Activated gamma-delta T cell treated with anti-CD3 and anti-CD28 coated beads, Interleukin-2, amount 50 U/mL, for 16 hours (primary cell): ENCODE results near the gene SLC22A14.
"Not testable (repeated sequence)": the region's sequence is repeated elsewhere in the genome, so short reads cannot be mapped to it uniquely, and the experiment has no call there.

Source experiments
- DNase-seq: peaks from one replicate; pipeline ENCODE4 v3.0.0-alpha.2; 2020; ENCODE audit warnings: low read depth

SLC22A14 gene

DNA sequence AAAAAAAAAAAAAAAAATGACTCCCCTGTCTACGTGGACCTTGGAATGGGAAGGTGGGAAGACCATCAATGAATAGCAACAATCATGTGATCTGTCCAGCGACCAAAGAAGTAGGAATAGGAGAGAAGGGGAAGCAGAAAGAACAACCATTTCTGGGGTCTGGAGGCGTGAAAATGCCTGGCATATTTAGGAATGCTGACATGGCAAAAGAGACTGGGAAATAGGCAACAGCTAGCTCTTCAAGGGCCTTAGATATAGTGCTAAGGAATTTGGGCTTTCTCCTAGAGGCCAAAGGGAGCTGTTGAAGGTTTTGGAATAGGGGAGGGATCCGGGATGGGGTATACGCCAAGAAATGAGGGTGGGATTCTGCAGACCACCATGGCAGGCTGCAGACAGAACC is 10.5 kb upstream of the SLC22A14 start:
- DNase-seq = no peak

- no peak for DNase-seq
Observed at GRCh38 chr3:38274864-38275649, 7.0 kb upstream of the SLC22A14 start.

GRCh38 chr3:38275658-38276057 is 6.4 kb upstream of the SLC22A14 start:
- no peak for DNase-seq

DNA sequence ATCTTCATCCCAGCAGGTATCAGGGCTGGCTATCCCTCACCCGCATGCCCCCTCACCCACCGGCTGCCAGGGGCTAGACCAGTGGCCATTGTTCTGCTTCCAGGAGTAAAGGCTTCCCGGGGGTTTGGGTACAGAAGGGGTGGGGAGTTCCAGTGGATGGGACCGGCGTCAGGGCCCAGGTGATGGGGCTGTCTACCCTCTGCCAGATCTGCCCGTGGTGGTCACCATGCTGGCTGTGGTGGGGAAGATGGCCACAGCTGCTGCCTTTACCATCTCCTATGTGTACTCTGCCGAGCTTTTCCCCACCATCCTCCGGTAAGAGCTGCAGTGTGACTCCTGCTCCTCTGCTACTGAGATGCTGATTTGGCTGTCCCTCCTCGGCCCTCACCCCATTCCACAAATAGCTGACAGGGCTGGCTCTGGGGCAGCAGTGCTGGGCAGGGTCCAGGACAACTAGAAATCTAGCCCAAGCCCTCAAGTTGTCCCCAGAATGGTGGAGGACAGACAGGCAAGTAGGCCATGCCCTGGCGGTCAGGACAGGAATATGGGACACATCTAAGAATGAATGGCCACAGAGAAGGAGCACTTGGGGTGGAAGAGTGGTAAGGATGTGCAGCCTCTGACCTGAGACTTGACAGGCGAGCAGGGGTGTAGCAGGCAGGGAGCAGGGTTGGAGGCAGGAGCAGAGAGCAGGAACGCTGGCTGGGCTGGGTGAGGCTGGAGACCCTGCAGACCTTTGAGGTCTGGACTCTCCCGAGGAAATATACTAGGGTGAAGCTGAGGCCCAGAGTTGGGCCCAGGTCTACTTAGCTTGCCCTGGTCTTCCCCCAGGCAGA is 5.8 kb upstream of the SLC22A14 start:
- no peak for DNase-seq

DNA sequence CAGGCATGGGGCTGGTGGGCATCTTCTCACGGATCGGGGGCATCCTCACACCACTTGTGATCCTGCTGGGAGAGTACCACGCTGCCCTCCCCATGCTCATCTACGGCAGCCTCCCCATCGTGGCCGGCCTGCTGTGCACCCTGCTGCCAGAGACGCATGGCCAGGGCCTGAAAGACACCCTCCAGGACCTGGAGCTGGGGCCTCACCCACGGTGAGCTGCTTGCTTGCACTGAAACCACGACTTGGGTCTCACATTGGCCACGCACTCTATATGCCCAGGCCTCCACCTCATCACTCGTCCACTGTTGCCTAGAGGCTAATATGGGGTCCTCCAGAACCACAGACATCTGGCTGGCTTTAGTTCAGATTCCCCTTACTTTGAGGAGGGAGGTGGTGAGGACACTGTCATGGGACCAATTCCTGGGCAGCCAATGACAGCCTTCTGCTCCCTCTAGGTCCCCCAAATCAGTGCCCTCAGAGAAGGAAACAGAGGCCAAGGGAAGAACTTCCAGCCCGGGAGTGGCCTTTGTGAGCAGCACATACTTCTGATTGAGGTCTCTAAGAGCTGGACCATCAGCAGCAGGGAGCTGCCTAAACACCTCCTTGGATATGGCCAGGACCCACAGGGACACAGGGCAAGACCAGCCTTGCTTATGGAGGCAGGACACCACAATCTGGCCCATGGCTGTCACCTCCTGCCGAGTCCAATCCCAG is 5.0 kb upstream of the SLC22A14 start:
- DNase-seq = no peak

- no peak for DNase-seq
Observed at GRCh38 chr3:38278841-38279240, 3.3 kb upstream of the SLC22A14 start.

DNA sequence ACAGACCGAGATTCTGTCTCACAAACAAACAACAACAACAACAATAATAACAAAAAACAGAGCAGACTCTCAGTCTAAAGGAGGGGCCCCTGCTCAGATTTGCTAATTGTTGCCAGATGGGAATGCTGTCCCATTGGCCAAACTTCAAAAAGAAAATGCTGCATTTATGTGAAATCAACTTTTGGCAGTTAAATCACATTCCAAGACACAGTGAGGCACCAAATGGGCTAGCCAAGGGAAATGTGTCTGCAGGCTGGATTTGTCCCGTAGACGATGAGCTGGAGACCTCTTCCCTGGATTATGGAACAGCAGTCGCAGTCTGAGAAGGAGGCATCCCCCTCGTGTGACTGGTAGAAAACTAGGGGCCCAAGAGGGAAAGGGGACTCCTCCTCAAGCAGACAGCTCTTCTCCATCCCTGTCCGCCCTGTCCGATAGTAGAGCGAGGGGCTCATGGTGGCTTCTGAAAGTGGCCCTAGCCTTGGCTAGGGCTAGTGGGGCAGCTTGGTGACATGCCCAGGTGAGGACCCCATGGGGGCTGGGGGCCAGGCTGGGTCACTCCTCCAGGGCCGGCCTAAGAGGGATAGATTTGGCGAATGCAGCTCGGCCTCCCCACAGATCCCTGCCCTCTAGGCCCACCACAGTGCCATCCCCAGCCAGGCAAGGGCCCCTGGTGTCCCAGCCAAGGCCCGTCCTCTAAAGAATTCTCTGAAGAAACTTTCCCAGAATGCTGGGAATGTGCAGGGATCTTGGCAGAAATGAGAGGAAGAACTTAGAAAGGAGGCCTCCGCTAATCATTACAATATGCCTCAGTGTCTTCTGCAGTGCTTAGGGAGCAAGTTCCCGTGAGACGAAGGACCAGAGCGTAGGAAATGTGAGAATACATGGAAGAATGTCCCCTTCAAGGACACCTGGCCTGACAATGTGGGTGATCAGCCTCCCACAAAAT is 2.0 kb downstream of the SLC22A14 start:
- no peak for DNase-seq

GRCh38 chr3:38284756-38285150 is 2.7 kb downstream of the SLC22A14 start:
- no peak for DNase-seq

DNA sequence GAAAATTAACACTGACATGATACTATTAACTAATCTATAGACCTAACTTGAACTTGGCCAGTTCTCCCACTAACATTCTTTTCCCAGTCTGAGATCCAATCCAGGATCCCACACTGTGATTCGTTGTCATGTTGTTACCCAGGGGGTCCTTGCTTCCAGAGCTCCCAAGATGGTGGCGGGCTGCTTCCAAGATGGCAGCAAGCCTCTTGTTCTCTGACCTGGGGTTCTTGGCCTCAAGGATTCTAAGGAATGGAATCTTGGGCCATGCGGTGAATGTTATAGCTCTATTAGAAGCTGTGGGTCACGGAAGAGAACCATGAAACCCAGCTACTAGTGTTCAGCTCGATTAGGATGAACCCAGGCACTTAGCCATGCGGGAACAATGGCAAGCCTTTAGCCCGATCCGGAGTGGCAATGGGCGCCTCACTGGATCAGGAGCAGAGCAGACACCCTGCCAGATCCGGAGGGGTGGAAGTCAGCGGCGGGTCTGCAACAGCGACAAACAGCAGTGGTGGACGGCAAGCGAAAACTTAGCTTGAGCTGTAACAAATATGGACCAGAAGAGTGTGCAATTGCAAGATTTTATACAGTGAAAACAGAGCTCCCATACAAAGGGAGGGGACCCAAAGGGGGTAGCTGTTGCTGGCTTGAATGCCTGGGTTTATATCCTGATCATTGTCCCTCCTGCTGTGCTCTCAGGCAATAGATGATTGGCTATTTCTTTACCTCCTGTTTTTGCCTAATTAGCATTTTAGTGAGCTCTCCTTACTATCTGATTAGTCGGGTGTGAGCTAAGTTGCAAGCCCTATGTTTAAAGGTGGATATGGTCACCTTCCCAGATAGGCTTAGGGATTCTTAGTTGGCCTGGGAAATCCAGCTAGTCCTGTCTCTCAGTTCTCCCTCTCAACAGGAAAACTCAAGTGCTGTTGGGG is 7.5 kb downstream of the SLC22A14 start:
- DNase-seq = not testable (repeated sequence)

DNA sequence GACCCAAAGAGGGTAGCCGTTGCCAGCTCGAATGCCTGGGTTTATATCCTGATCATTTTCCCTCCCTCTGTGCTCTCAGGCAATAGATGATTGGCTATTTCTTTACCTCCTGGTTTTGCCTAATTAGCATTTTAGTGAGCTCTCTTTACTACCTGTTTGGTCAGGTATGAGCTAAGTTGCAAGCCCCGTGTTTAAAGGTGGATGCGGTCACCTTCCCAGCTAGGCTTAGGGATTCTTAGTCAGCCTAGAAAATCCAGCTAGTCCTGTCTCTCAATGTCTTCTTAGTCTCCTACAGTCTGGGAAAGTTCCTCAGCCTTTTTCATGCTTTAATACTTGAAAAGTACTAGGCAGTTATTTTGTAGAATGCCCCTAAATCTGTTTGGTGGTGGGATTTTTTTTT is 15.0 kb downstream of the SLC22A14 start:
- not testable (repeated sequence) for DNase-seq

GRCh38 chr3:38297537-38297936 is 15.4 kb downstream of the SLC22A14 start:
- no peak for DNase-seq

GRCh38 chr3:38297947-38298711 is 16.0 kb downstream of the SLC22A14 start:
- no peak for DNase-seq

- DNase-seq = no peak
Observed at GRCh38 chr3:38306941-38307340, 24.8 kb downstream of the SLC22A14 start.

GRCh38 chr3:38307599-38307998 is 25.5 kb downstream of the SLC22A14 start:
- DNase-seq = no peak

DNA sequence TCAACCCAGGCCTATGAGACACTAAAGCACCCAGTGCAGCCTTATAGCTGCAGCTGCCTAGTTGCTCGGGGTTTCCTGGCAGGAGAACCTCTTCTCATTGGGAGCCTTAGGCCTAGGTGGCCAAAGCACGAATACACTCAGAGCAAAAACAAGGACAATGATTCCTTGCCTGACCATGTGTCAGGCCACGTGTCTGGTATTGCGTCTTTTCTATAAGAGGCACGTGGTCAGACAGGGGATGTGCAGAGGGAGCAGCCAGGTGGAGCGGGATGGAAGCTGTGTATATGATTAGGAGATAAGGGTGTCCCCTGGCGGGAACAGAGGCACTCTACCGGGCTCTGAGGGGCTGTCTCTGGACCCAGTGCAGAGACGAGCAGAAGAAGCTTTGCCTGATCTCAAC is 26.4 kb downstream of the SLC22A14 start:
- no peak for DNase-seq

- DNase-seq = no peak
Observed at GRCh38 chr3:38311476-38311875, 29.4 kb downstream of the SLC22A14 start.

DNA sequence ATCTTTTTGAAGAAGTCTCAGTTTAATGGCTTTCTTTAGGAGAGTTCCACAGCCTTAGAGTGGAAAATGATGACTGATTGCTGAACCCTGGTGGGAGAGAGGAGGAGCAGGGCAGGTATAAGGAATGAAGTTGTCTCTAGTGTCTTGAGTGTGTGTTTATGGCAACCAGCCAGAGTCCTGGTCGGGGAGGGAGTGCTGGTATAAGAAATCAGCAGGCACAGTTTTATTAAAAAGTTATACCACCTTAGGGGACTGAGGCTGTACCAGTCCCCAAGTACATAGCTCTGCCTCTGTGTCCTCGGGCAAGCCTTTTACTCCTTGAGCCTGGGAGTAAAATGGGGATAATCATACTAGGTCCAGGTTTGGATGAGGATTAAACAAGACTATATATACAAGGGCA is 29.8 kb downstream of the SLC22A14 start:
- DNase-seq = no peak

- DNase-seq = no peak
Observed at GRCh38 chr3:38312356-38312755, 30.3 kb downstream of the SLC22A14 start.

DNA sequence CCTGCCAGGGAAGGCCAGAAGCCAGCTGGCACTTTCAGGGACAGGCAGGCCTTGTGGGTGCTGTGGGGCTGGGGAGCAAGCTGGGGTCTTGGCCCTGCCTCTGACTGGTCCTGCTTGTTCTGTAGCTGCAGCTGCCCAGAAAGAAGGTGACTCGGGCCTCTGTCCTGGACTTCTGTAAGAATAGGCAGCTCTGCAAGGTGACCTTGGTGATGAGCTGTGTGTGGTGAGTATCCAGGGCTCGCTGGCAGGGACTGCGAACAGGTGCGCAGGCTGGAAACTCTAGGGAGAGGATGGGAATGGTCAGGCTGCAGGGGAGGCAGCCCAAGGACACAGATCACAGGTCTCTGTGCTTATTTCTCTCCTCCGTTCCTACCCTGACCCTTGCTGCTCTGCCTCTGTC is 31.2 kb downstream of the SLC22A14 start:
- no peak for DNase-seq

- no peak for DNase-seq
Observed at GRCh38 chr3:38313695-38314094, 31.6 kb downstream of the SLC22A14 start.
